Fibroblast of mammary gland (primary cell): ENCODE results near the gene KRT38.
"Not testable (repeated sequence)": the region's sequence is repeated elsewhere in the genome, so short reads cannot be mapped to it uniquely, and the experiment has no call there.

Experiments used
- DNase-seq: peaks from one replicate; pipeline ENCODE4 v3.0.0-alpha.2; 2010; ENCODE audit warnings: low read depth
- H3K4me3 ChIP-seq: 2 replicates; pipeline ENCODE4 v1.5.1; 2011; ENCODE audit warnings: low read depth, mild to moderate bottlenecking, low read length, moderate library complexity; ENCODE audit not compliant: control insufficient read depth
- TF ChIP-seq, protein P1 (sequence below): conservative IDR thresholded peaks from 2 replicates; pipeline ENCODE4 v1.5.1; 2011; ENCODE audit warnings: low read depth, low read length, inconsistent platforms; ENCODE audit not compliant: control insufficient read depth, insufficient read depth

KRT38 gene

DNA sequence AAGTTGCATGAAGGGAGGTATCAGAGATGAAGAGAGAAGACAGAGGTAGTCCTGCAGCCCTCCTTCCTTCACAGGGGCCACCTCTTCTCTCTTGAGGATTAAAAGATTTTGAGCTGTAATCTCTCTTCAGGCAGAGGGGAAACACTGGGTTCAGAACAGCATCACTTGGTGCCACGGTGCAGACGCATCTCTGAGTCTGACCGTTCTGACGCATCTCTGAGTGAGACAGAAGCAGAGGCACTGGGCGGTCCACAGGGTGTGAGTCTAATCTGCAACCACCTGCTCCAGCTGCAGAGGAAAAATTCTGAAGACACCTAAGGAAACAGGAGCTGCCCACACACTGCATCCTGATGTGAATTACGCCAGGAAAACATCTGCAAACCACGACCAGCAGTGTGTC is 11.1 kb downstream of the KRT38 start:
- H3K4me3 ChIP-seq = no peak overlapping the region
- no peak for DNase-seq
- TF ChIP-seq, protein P1, sequence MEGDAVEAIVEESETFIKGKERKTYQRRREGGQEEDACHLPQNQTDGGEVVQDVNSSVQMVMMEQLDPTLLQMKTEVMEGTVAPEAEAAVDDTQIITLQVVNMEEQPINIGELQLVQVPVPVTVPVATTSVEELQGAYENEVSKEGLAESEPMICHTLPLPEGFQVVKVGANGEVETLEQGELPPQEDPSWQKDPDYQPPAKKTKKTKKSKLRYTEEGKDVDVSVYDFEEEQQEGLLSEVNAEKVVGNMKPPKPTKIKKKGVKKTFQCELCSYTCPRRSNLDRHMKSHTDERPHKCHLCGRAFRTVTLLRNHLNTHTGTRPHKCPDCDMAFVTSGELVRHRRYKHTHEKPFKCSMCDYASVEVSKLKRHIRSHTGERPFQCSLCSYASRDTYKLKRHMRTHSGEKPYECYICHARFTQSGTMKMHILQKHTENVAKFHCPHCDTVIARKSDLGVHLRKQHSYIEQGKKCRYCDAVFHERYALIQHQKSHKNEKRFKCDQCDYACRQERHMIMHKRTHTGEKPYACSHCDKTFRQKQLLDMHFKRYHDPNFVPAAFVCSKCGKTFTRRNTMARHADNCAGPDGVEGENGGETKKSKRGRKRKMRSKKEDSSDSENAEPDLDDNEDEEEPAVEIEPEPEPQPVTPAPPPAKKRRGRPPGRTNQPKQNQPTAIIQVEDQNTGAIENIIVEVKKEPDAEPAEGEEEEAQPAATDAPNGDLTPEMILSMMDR = no peak

DNA sequence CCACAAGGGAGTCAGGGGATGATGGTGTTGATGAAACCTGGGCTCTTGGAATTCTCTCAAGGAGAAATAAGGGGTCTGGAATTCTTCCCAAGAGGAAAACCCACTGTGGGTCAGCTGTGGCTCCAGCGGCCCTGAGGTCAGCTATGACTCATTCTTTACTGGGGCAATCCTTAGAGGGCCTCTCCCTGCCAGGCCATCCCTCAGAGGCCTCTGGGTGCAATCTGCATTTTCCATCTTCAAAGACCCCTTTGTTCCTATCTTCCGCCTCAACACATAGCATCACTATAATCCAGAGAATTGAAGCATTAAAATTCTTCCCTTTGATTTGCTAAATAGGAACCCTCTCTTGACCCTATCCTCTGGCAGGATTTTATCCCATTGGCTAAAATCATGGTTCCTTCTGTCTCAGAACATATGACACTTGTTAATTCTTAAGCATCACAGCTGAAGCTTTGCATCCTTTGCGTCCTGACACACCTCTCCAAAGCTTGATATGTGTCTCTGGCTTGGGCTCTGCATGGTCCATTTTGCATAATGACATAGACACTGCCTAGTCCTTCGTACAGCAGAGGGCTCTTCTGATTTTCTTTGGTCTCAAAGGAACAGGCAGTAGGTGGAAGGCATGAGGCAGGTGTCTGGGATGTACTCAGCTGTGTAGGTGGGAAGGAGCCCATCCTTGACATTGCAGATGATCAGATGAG is 12.0 kb downstream of the KRT38 start:
- H3K4me3 ChIP-seq = no peak overlapping the region
- peak; percentile 43 for DNase-seq
- TF ChIP-seq, protein P1 = no peak

DNA sequence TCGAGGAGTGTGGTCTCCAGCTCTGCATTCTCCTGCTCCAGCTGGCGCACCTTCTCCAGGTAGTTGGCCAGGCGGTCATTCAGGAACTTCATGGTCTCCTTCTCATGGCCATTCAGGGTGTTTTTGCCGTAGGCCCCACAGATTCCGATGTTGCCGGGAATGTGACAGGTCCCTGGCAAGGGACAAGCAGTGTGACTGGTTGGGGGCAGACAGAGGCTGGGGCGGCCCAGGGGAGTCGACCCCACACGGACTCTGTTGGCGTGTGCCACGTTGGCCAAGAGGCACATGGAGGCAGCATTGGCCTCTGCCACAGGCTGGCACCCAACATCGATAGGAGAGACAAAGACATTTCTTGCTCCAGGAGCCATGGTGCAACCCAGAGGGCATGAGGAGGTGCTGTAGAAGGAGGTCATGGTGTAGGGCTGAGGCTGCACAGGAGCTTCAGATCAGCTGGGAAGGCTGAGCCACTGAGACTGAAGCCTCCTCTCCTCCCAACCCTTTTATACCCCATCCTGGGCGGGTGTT is 16.6 kb downstream of the KRT38 start, which contains the start of gene KRT37:
Gene KRT37, minus strand, starts transcription at position 475 of the 525 bp plus-strand sequence. Its CDS starts 62 bp downstream, at position 413.
- TF ChIP-seq, protein P1 = no peak
- DNase-seq = no peak
- no peak within 1 kb of the TSS for H3K4me3 ChIP-seq

DNA sequence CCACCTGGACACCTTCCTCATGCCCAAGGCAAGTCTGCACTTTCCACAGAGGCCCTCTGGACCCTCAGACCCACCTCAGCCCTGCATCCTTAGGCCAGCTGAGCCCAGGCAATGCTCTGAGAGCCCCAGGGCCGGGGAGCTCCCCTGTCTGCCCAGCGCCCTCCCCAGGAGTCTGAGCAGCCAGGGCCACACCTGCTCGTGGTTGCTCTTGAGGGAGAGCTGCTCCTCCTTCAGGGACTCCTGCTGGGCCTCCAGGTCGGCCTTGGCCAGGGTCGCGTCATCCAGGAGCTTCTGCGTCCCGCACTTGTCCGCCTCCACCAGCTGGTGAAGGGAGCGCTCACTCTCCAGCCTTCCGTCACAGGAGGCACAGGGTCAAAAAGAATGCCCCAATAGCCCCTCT is 18.2 kb downstream of the KRT38 start:
- not testable (repeated sequence) for DNase-seq, H3K4me3 ChIP-seq

DNA sequence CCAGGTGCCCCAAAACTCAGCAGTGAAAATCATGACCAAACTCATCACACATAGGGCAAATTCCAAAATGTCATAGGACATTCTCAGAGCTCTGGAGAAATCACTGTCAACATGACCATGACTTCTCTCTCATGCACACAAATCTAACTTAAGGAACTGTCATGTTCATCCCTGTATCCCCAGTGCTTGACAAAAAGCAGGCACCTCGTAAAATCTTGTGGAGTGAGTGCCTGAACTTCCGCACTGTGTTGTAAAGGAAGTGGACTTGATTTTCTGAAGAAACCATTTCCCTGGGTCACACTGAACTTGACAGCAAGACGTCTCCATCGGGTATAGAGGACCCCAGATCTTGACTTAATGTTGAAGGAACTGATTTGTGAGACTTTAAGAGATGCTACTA is 19.2 kb downstream of the KRT38 start:
- H3K4me3 ChIP-seq = no peak overlapping the region
- TF ChIP-seq, protein P1 = no peak
- DNase-seq = no peak

DNA sequence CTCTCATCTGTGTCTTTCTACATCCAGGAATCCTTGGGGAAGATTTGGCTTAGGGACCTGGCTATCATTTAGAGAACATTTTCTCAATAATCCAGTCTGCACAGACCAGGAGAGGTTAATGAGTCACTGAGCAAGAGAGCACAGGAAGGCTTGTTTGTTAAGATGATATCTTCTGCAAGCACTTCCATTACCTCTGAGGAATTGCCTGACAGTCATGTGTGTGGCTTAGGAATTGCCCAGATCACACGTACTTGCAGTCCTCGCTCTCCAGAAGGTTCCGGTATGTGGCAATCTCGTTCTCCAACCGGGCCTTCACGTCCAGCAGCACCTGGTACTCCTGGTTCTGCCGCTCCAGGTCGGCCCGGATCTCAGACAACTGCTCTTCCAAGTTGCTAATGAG is 19.7 kb downstream of the KRT38 start:
- H3K4me3 ChIP-seq = no peak overlapping the region
- TF ChIP-seq, protein P1 = no peak
- peak; percentile 37 for DNase-seq

DNA sequence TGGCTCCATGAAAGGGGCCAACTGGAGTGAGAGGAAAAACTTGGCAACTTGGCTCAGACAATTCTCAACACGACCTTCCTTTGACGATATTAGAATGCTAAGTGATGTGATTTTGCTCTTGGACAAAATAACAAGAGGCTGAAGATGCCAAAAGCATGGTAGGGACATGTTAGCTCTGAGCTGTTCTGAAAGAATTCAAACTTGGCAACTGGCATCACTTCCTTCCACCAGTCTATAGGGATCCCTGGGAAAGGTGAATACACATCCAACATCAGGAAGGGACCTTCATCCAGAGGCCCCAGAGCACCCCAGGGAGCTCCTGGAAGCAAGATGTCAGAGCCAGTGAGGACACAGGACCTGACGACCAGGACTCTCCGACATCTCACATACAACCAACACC is 20.6 kb downstream of the KRT38 start:
- no peak for DNase-seq
- H3K4me3 ChIP-seq = no peak overlapping the region
- TF ChIP-seq, protein P1 = no peak
